ENCODE results near the gene TLK1. TPM values are rescaled to one million over a fixed set of nuclear protein-coding genes. Genes with fewer than 3 reads are reported as not detected.

Gene TLK1
- total and polyA plus RNA-seq, 4 donors: 8.5 to 54.4 (median 27.3) TPM

DNA sequence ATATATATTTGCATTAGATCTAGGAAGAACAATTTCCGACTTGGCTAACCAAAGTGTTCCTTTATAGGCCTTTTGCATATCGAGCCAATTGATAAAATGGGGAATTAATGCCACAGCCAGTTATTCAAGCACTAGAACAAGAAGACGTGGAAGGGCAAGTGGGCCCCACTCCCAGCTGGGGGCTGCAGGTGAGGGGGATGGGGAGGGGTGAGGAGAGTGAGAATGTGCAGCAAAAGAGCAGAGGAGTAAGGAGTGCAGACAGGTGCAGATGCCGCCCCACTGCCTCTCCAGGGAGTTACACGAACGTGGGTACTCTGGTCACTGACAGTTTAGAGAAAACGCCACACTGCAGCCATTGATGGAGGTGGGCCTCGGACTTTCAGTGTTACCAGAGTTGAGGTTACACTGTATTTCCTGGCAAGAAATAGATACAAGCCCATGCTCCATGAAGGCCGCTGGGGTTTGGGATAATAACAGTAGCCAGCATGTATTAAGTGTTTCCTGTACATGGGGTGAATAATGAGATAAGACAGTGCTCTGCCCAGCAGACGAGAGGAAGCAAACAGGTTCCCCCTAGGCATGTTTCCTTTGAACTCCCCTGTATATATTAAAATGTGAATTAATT lies 190.7 kb downstream of the TLK1 start:
- TF ChIP-seq, protein P1, sequence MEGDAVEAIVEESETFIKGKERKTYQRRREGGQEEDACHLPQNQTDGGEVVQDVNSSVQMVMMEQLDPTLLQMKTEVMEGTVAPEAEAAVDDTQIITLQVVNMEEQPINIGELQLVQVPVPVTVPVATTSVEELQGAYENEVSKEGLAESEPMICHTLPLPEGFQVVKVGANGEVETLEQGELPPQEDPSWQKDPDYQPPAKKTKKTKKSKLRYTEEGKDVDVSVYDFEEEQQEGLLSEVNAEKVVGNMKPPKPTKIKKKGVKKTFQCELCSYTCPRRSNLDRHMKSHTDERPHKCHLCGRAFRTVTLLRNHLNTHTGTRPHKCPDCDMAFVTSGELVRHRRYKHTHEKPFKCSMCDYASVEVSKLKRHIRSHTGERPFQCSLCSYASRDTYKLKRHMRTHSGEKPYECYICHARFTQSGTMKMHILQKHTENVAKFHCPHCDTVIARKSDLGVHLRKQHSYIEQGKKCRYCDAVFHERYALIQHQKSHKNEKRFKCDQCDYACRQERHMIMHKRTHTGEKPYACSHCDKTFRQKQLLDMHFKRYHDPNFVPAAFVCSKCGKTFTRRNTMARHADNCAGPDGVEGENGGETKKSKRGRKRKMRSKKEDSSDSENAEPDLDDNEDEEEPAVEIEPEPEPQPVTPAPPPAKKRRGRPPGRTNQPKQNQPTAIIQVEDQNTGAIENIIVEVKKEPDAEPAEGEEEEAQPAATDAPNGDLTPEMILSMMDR (IDR thresholded peaks at IDR 0.05; ENCODE audit: control extremely low read depth, extremely low read depth): no peak
- peaks cover 0 to 6% (median 0%) of the 10 kb centered on the region in 5 donors for H3K4me1 ChIP-seq (ENCODE audit: control insufficient read depth in 5 of 5, insufficient read depth in 5 of 5, low read length in 5 of 5)
- peaks cover 0 to 2% (median 0%) of the 10 kb centered on the region in 3 donors for H3K27me3 ChIP-seq (ENCODE audit: control insufficient read depth in 3 of 3, insufficient read depth in 3 of 3, low read length in 2 of 3)
- no peaks in the 10 kb centered on the region for H3K9me3 ChIP-seq (ENCODE audit: control insufficient read depth in 4 of 4, insufficient read depth in 3 of 4, low read length in 3 of 4)
- H3K4me3 ChIP-seq: no peak overlapping the region
- ATAC-seq (ENCODE audit: insufficient read depth, low FRiP score) (no peak), DNase-seq (no peak)
- peaks cover 0 to 25% (median 18%) of the 10 kb centered on the region in 4 donors for H3K36me3 ChIP-seq (ENCODE audit: control insufficient read depth in 4 of 4, insufficient read depth in 4 of 4, low read length in 4 of 4)
- 54 to 63% methylated on average over 10 of the region's 10 CpGs for WGBS, 2 donors
- no peak overlapping the region for H3K27ac ChIP-seq (ENCODE audit: low read depth in 1 of 2, low read length in 1 of 2)
- no peak overlapping the region for H3K9ac ChIP-seq (ENCODE audit: insufficient read depth in 1 of 2, low read length in 2 of 2)

DNA sequence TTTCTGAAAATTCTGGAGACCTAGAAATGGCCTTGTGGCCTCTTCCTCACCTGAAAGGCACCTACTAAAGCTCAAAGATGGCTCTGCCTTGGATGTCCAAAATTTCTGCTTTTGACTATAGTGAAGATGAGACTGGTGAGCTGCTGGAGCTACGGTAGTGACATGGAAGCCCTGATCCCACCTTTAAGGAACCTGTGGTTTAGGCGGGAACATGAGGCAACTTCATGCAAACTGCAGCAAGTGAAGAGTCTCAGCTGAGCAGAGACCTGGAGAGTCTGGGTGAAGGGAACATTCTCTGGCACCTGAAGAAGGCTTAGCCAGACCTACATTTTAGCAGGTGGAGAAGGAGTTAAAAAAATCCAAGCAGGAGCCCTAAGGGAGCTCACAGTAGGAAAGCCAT lies 191.7 kb downstream of the TLK1 start:
- H3K27ac ChIP-seq (ENCODE audit: low read depth in 1 of 2, low read length in 1 of 2): no peak overlapping the region
- H3K9me3 ChIP-seq (ENCODE audit: control insufficient read depth in 4 of 4, insufficient read depth in 3 of 4, low read length in 3 of 4): no peaks in the 10 kb centered on the region
- TF ChIP-seq, protein P1 (IDR thresholded peaks at IDR 0.05; ENCODE audit: control extremely low read depth, extremely low read depth): no peak
- no peak overlapping the region for H3K9ac ChIP-seq (ENCODE audit: insufficient read depth in 1 of 2, low read length in 2 of 2)
- no peaks in the 10 kb centered on the region for H3K27me3 ChIP-seq (ENCODE audit: control insufficient read depth in 3 of 3, insufficient read depth in 3 of 3, low read length in 2 of 3)
- no peak for DNase-seq
- peaks cover 6 to 32% (median 20%) of the 10 kb centered on the region in 4 donors for H3K36me3 ChIP-seq (ENCODE audit: control insufficient read depth in 4 of 4, insufficient read depth in 4 of 4, low read length in 4 of 4)
- ATAC-seq (ENCODE audit: insufficient read depth, low FRiP score): no peak
- peaks cover 0 to 6% (median 0%) of the 10 kb centered on the region in 5 donors for H3K4me1 ChIP-seq (ENCODE audit: control insufficient read depth in 5 of 5, insufficient read depth in 5 of 5, low read length in 5 of 5)
- H3K4me3 ChIP-seq: no peak overlapping the region
- 33 to 77% methylated on average over 2 of the region's 2 CpGs for WGBS, 2 donors

GRCh38 chr2:170968205-170969003 lies 192.3 kb downstream of the TLK1 start:
- Histone ChIP-seq H3K9ac (ENCODE audit: insufficient read depth in 1 of 2, low read length in 2 of 2) (no peak overlapping the region), H3K4me3 (no peak overlapping the region), H3K4me1 (ENCODE audit: control insufficient read depth in 5 of 5, insufficient read depth in 5 of 5, low read length in 5 of 5) (peaks cover 0 to 6% (median 0%) of the 10 kb centered on the region in 5 donors), H3K27me3 (ENCODE audit: control insufficient read depth in 3 of 3, insufficient read depth in 3 of 3, low read length in 2 of 3) (no peaks in the 10 kb centered on the region), H3K9me3 (ENCODE audit: control insufficient read depth in 4 of 4, insufficient read depth in 3 of 4, low read length in 3 of 4) (no peaks in the 10 kb centered on the region), H3K36me3 (ENCODE audit: control insufficient read depth in 4 of 4, insufficient read depth in 4 of 4, low read length in 4 of 4) (peaks cover 11 to 35% (median 22%) of the 10 kb centered on the region in 4 donors), H3K27ac (ENCODE audit: low read depth in 1 of 2, low read length in 1 of 2) (no peak overlapping the region)
- TF ChIP-seq, protein P1 (IDR thresholded peaks at IDR 0.05; ENCODE audit: control extremely low read depth, extremely low read depth): no peak
- ATAC-seq (ENCODE audit: insufficient read depth, low FRiP score): no peak
- WGBS, 2 donors: 67 to 79% methylated on average over 12 of the region's 12 CpGs
- DNase-seq: no peak

All from lung (tissue), 12 donors.